NCI-H774 (cell line): ENCODE data around the gene GPN2.
"Not testable (repeated sequence)": the region's sequence is repeated elsewhere in the genome, so short reads cannot be mapped to it uniquely, and the experiment has no call there.

ENCODE experiments used
- DNase-seq: peaks from one replicate; lab custom pipeline; 2025; lab: John Stamatoyannopoulos, UW

Gene GPN2

DNA sequence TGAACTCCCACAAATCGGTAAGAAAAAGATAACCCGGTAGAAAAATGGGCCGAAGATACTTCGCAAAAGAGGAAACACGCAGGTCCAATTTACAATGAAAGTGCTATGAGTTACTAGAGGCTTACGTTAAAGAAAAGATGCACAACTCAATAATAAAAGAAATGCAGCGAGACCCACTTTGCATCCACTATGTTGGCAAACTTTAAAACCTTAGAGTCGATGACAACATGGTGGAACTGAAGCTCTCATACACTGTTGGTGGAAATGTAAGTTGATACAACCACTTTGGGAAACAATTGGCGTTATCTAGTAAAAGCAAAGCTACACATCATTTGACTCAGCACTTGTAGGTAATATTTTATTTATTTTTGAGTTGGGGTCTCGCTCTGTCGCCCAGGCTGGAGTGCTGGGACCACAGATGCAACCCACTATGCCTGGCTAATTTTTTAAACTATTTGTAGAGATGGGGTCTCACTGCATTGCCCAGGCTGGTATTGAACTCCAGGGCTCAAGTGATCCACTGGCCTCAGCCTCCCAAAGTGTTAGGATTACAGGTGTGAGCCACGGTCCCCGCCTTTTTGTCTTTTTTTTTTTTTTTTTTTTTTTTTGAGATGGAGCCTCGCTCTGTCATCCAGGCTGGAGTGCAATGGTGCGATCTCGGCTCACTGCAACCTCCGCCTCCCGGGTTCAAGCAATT, 10.9 kb upstream of the GPN2 start:
- no peak for DNase-seq

DNA sequence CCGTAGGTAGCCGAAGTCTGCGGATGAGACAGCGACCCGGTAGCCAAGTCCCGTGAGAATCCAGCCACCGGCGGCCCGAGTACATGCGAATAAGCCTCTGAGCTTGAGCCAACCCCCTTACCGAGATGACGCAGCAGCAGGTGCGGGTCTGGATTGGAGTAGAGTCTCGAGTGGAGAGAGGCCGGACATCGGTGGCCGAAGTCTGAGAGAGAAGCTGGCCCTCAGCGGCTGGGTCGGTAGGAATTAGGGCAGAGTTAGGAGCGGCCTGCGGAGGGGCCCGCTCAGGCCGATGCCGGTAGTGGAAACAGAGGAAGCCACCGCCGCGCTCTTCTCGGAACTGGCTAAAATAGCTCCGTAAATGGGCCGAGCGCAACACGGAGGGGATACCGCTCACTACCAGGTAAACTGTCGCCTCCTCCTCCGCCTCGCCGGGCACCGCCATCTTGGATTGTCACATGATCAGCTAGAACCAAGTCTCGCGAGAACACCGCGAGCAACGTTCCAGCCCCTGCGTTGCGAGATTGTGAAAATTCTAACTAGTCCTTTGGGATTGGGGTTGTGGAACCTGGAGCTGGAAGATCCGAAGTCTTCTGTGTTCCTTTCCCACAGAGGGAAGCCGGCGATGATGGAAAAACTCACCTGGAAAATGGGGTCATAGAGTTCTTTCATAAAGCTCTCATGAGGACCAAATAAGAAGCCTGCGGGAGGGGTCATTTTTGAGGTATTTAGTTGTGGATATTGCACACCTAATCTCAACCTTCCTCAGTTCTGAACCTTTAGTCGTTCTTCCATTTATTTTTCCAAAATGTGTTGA, 10.1 kb upstream of the GPN2 start, which contains the start of gene GPATCH3:
Gene GPATCH3, minus strand, starts transcription at position 467 of the 814 bp plus-strand sequence. Its CDS starts 25 bp downstream, at position 442.
- DNase-seq: peak; percentile 68

DNA sequence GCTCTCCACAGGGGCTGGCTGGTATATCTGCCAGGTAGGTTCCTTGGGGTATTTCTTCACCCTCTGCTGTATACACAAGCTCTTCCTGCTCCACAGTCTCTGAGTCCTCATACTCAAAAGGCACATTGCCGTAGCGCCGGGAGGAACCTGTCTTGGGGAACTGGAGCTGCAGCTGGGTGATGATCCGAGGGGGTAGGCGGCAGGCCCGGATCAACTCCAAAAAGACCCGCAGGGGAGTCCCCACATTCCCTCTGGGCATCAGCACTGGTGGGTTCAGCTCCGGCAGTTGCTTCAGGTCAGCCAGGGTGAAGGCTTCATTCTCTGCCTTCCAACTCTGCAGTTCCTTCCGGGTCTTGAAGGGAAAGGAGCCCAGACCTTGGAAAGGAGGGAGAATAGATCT, 7.3 kb upstream of the GPN2 start:
- DNase-seq: no peak

- DNase-seq: no peak
These were observed 4.2 kb upstream of the GPN2 start for GRCh38 chr1:26894263-26894662.

- no peak for DNase-seq
These were observed 349 bp upstream of the GPN2 start for GRCh38 chr1:26890467-26890796.

DNA sequence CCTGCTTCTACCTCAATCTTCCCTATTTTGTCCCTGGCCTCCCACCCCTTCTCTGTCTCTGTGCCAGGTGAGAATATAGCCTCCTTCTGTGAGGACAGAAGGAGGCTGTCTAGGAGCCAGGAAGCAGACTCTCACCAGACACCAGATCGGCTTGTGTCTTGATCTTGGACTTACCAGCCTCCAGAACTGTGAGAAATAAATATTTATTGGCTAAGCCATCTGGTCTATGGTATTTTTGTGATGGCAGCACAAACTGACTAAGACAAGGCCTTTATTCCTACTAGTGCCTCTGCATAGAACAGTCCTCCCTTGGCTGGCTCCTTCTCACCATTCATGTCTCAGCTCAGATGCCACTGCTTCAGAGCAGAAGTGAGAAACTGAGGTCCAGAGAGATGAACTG, 1.9 kb downstream of the GPN2 start:
- DNase-seq: no peak

DNA sequence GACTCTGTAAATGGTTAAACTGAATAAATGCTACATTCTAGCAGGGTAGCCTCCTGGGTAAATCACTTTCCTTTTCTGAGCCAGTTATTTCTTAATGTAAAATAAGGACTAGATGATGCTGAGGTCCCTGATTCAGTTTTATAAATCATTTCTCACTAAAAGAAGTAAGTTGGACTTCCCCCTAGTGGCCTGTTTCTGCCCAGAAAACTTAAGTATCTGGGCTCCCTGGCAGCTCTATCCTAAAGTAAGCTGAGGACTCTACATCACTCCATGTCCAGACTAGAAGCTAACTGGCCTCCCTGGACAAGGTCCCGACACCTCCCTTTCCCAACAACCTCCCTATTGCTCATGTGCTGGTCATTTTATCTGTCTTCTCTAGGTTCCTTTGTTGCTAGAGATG, 3.0 kb downstream of the GPN2 start:
- DNase-seq: no peak

GRCh38 chr1:26882696-26883463, 7.2 kb downstream of the GPN2 start:
- no peak for DNase-seq

- DNase-seq: not testable (repeated sequence)
These were observed 8.5 kb downstream of the GPN2 start for GRCh38 chr1:26881611-26882010.

GRCh38 chr1:26879793-26880192, 10.3 kb downstream of the GPN2 start:
- DNase-seq: no peak

DNA sequence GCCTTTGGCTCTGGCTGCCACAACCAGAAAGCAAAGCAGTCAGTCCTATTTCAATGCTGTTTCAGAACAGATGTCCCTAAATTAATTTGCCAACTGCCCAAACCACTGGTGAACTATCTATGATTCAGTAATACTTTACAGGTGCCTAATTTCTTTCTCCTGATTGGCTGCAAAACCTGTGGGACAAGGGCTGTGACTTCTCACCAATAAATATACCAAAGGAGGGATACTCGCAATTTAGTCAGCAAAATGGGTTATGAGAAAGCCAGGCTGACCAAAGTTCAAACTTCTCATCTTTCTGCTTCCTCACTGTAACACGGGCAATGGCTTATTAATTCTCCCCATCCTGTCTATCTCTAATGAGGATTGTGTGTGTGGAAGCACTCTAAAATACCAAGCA, 12.8 kb downstream of the GPN2 start:
- no peak for DNase-seq

- DNase-seq: no peak
These were observed 15.2 kb downstream of the GPN2 start for GRCh38 chr1:26874896-26875295.

GRCh38 chr1:26873097-26873496, 17.0 kb downstream of the GPN2 start:
- not testable (repeated sequence) for DNase-seq

DNA sequence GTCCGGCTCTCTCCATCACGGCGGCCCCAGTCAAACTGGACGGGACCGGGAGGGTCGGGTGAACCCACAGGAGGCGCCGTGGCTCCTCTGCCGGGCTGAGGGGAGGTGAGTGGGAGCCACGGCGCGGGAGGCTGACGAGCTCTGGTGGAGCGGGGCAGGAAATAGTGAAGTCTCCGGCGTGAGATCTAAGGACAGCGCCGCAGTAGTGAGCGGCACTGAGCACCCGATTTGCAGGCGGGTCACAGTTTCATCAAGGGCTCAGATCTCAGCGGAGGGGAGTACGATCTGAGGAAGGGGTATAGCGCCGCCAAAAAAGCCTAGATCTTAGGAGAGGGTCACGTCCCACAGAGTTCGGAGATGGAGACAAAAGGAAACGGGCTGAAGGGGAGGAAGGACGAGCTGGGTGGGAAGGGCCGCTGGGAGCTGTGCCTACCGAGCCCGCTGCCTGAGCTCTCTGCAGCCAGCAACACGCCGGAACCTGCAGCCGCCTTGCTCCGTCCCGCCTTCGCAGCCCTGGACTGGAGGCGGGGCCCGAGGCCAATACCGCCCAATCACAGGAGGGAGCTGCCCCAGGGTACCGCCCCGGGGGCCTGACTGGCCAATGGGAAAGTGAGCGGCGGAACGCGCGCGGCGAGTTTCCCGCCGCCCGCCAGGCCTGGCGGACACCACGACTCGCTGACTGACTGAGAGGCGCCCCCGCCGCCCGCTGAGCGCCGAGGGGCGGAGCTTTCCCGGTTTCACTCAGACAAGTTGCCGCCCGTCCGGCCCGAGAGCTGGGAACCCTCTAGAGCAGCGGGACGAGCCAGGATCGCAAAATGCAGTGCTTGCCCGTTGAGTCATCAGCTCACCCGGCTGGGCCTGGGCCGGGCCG, 25.2 kb downstream of the GPN2 start:
- DNase-seq: peak; percentile 91

DNA sequence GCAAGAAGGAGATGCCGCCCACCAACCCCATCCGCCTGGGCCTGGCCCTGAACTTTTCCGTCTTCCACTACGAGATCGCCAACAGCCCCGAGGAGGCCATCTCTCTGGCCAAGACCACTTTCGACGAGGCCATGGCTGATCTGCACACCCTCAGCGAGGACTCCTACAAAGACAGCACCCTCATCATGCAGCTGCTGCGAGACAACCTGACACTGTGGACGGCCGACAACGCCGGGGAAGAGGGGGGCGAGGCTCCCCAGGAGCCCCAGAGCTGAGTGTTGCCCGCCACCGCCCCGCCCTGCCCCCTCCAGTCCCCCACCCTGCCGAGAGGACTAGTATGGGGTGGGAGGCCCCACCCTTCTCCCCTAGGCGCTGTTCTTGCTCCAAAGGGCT, 26.4 kb downstream of the GPN2 start:
- DNase-seq: no peak

- peak; percentile 72 for DNase-seq
These were observed 27.1 kb downstream of the GPN2 start, which contains the start of gene SFN for GRCh38 chr1:26862781-26863684. Gene SFN, plus strand, starts transcription at chr1:26863149. Its CDS starts 64 bp downstream, at chr1:26863213.

GRCh38 chr1:26861889-26862378, 28.1 kb downstream of the GPN2 start:
- DNase-seq: no peak

GRCh38 chr1:26861286-26861701, 28.8 kb downstream of the GPN2 start:
- no peak for DNase-seq

DNA sequence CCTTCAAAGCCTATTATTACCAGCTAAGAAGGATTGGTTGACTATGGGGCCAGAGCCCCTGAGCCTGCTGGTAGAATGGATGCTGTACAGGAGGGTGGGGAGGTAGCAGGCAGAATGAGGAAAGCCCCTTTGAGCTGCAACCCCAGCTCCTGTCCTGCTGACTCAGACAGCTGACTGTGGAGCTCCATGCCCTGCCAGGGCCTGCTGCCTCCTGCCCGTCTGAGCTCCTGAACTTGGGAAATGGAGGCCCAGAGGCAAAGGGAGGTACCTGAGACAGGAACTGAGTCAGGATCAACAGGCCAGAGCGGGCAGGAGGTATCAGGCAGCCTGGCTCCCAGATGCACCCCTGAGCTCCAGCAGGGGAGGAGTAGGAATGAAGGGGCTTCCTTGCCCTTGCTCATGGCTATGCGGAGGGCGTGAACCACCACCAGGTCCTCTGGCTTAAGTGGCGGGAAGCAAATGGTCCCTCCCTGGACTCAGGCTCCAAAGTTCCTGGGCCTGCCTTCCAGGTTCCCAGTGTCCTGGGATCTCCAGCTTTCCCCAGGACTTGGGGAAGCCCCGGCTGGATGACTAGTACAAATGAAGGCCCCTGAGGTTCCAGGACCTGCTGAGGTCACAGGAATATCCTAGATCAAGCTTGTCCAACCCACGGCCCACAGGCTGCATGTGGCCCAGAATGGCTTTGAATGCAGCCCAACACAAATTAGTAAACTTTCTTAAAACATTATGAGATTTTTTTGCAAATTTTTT, 31.0 kb downstream of the GPN2 start:
- no peak for DNase-seq

DNA sequence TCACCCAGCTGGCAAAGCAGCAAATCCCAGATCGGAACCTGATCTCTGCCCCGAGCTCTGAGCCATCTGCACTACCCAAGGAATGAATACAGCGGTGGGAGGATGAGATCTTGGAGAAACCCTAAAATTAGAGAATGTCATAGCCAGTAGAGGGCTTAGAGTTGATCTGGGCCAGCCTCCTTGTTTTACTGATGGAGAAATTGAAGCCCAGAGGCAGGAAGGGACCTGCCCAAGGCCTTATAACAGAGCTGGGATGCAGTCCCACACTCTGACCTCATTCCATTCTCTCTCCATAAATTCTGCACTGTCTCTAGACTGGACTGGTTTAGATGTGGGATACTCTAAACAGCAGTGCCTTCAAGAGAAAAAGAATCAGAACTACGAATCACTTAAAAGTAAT, 31.9 kb downstream of the GPN2 start:
- DNase-seq: no peak
